ENCODE measurements around the gene PSMB3. TPM values are rescaled to one million over a fixed set of nuclear protein-coding genes. Genes with fewer than 3 reads are reported as not detected.

Gene PSMB3
- total RNA-seq, 1 experiment from 2014 or later: 346 TPM

DNA sequence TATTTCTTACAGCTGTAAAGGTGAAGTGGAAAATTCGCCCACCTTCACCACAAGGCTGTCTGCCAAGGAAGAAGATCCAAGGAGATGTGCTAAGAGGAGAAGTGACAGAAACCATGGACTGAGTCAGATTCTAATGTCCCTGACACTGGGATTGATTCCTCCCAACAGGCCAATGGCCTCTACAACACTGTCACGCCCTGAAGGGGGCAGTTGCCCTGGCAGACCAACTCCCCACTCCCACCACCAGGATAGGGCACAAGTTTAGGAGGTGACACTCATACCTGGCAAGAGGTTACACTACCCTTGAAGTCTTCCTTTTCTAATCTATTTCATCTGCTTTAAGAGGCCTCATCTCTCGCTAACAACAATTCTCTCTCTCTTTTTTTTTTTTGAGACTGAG lies 30.7 kb downstream of the PSMB3 start:
- Histone ChIP-seq H3K9ac (ENCODE audit: low read length) (no peak overlapping the region), H4K20me1 (ENCODE audit: insufficient read depth) (no peaks in the 10 kb centered on the region), H3K27me3 (ENCODE audit: insufficient read depth, low read length) (no peaks in the 10 kb centered on the region), H2AFZ (ENCODE audit: low read depth, low read length, poor library complexity, severe bottlenecking) (no peak overlapping the region), H3K79me2 (ENCODE audit: insufficient read depth, low read length) (no peaks in the 10 kb centered on the region), H3K9me3 (ENCODE audit: control insufficient read depth in 1 of 2, insufficient read depth in 1 of 2, low read depth in 1 of 2, low read length in 2 of 2) (no peaks in the 10 kb centered on the region), H3K4me1 (ENCODE audit: control insufficient read depth in 1 of 2, insufficient read depth in 2 of 2, low read length in 2 of 2) (no peaks in the 10 kb centered on the region), H3K9me2 (ENCODE audit: insufficient read depth) (no peaks in the 10 kb centered on the region), H3K27ac (ENCODE audit: low read depth, low read length) (no peak overlapping the region), H3K4me3 (replicated peaks in 1 of 2; ENCODE audit: low read depth in 1 of 2, low read length in 2 of 2) (no peak overlapping the region), H3K4me2 (ENCODE audit: low read length) (no peak overlapping the region), H3K36me3 (ENCODE audit: control insufficient read depth in 1 of 2, insufficient read depth in 2 of 2, low read length in 2 of 2) (peaks cover 33 to 48% of the 10 kb centered on the region in 2 experiments; a peak in 3 of 4 replicates)
- TF ChIP-seq EZH2 (IDR thresholded peaks at IDR 0.05) (no peak), TCF7L2 (IDR thresholded peaks at IDR 0.05; ENCODE audit: borderline replicate concordance, extremely low read depth, insufficient read depth, insufficient read length) (no peak), EGR1 (IDR thresholded peaks at IDR 0.05; ENCODE audit: low read depth) (no peak)
- TF ChIP-seq, protein P1, sequence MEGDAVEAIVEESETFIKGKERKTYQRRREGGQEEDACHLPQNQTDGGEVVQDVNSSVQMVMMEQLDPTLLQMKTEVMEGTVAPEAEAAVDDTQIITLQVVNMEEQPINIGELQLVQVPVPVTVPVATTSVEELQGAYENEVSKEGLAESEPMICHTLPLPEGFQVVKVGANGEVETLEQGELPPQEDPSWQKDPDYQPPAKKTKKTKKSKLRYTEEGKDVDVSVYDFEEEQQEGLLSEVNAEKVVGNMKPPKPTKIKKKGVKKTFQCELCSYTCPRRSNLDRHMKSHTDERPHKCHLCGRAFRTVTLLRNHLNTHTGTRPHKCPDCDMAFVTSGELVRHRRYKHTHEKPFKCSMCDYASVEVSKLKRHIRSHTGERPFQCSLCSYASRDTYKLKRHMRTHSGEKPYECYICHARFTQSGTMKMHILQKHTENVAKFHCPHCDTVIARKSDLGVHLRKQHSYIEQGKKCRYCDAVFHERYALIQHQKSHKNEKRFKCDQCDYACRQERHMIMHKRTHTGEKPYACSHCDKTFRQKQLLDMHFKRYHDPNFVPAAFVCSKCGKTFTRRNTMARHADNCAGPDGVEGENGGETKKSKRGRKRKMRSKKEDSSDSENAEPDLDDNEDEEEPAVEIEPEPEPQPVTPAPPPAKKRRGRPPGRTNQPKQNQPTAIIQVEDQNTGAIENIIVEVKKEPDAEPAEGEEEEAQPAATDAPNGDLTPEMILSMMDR (IDR thresholded peaks at IDR 0.05 in 2 of 3, conservative IDR thresholded peaks at IDR 0.05 in 1 of 3; ENCODE audit: borderline replicate concordance in 1 of 3, insufficient read depth in 1 of 3, low read depth in 2 of 3, low read length in 2 of 3): 0 out of 6 replicates have a peak, but pooled peaks of 1 of the 3 experiments have one; percentile 5
- ATAC-seq (peak; percentile 52; the same call in 1 of the 2 replicates), DNase-seq (ENCODE audit: low read depth, low spot score) (no peak)
- ChIA-PET POLR2A (no interaction called here), RAD21 (ENCODE audit: low non-redundant PET in 1 of 2, low total read pairs in 2 of 2, uncharacterized antibody in 2 of 2, unreplicated experiment in 2 of 2) (no interaction called here), CTCF (no interaction called here)
- BruUV-seq (replicated peaks): no TSS peak
- intact Hi-C loops (cut with micrococcal nuclease): no loop called here

- ATAC-seq (no peak), DNase-seq (ENCODE audit: low read depth, low spot score) (no peak)
- Histone ChIP-seq H3K36me3 (ENCODE audit: control insufficient read depth in 1 of 2, insufficient read depth in 2 of 2, low read length in 2 of 2) (peaks cover 23 to 28% of the 10 kb centered on the region in 2 experiments; a peak in 3 of 4 replicates), H3K4me2 (ENCODE audit: low read length) (no peak overlapping the region), H3K9me3 (ENCODE audit: control insufficient read depth in 1 of 2, insufficient read depth in 1 of 2, low read depth in 1 of 2, low read length in 2 of 2) (no peaks in the 10 kb centered on the region), H3K27ac (ENCODE audit: low read depth, low read length) (no peak overlapping the region), H3K27me3 (ENCODE audit: insufficient read depth, low read length) (no peaks in the 10 kb centered on the region), H3K79me2 (ENCODE audit: insufficient read depth, low read length) (peaks cover 12% of the 10 kb centered on the region), H4K20me1 (ENCODE audit: insufficient read depth) (no peaks in the 10 kb centered on the region), H3K4me1 (ENCODE audit: control insufficient read depth in 1 of 2, insufficient read depth in 2 of 2, low read length in 2 of 2) (no peaks in the 10 kb centered on the region), H3K4me3 (replicated peaks in 1 of 2; ENCODE audit: low read depth in 1 of 2, low read length in 2 of 2) (no peak overlapping the region), H3K9ac (ENCODE audit: low read length) (no peak overlapping the region), H2AFZ (ENCODE audit: low read depth, low read length, poor library complexity, severe bottlenecking) (no peak overlapping the region), H3K9me2 (ENCODE audit: insufficient read depth) (no peaks in the 10 kb centered on the region)
- intact Hi-C loops (cut with micrococcal nuclease): no loop called here
- ChIA-PET POLR2A (interaction anchor here (1.4 kb wide), 1 partner anchor 11 kb away, joined by 3 read pairs; no protein-coding TSS in a partner anchor), RAD21 (ENCODE audit: low non-redundant PET in 1 of 2, low total read pairs in 2 of 2, uncharacterized antibody in 2 of 2, unreplicated experiment in 2 of 2) (no interaction called here), CTCF (no interaction called here)
- BruUV-seq (replicated peaks): no TSS peak
- TF ChIP-seq, protein P2, sequence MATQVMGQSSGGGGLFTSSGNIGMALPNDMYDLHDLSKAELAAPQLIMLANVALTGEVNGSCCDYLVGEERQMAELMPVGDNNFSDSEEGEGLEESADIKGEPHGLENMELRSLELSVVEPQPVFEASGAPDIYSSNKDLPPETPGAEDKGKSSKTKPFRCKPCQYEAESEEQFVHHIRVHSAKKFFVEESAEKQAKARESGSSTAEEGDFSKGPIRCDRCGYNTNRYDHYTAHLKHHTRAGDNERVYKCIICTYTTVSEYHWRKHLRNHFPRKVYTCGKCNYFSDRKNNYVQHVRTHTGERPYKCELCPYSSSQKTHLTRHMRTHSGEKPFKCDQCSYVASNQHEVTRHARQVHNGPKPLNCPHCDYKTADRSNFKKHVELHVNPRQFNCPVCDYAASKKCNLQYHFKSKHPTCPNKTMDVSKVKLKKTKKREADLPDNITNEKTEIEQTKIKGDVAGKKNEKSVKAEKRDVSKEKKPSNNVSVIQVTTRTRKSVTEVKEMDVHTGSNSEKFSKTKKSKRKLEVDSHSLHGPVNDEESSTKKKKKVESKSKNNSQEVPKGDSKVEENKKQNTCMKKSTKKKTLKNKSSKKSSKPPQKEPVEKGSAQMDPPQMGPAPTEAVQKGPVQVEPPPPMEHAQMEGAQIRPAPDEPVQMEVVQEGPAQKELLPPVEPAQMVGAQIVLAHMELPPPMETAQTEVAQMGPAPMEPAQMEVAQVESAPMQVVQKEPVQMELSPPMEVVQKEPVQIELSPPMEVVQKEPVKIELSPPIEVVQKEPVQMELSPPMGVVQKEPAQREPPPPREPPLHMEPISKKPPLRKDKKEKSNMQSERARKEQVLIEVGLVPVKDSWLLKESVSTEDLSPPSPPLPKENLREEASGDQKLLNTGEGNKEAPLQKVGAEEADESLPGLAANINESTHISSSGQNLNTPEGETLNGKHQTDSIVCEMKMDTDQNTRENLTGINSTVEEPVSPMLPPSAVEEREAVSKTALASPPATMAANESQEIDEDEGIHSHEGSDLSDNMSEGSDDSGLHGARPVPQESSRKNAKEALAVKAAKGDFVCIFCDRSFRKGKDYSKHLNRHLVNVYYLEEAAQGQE (IDR thresholded peaks at IDR 0.05; ENCODE audit: low read depth): no peak
- TF ChIP-seq EZH2phosphoT487 (IDR thresholded peaks at IDR 0.05; ENCODE audit: borderline replicate concordance) (no peak), ZBTB33 (IDR thresholded peaks at IDR 0.05; ENCODE audit: extremely low read depth, insufficient replicate concordance, low read length) (no peak), SIN3A (IDR thresholded peaks at IDR 0.05; ENCODE audit: low read depth) (no peak), EGR1 (IDR thresholded peaks at IDR 0.05; ENCODE audit: low read depth) (no peak), POLR2A (IDR thresholded peaks at IDR 0.05; ENCODE audit: borderline replicate concordance, extremely low read depth, insufficient read depth, insufficient read length) (no peak), SRF (IDR thresholded peaks at IDR 0.05; ENCODE audit: low read depth) (no peak), CBX3 (IDR thresholded peaks at IDR 0.05; ENCODE audit: low read depth) (no peak), POLR2AphosphoS5 (IDR thresholded peaks at IDR 0.05; ENCODE audit: low read depth, low read length) (no peak), ZFX (IDR thresholded peaks at IDR 0.05) (no peak)
Measured at GRCh38 chr17:38786372-38786771, 33.8 kb downstream of the PSMB3 start.

Data from HCT116 (cell line).